OCI-LY7 (cell line): ENCODE measurements around the gene SNX7.

Experiments
- CTCF ChIP-seq: fragments of 200-600 bp; sonication (generic); conservative IDR thresholded peaks from 2 replicates; pipeline ENCODE4 v1.5.1; 2014; ENCODE audit warnings: mild to moderate bottlenecking, antibody characterized with exemption, low read length, moderate library complexity, mixed read lengths
- EZH2phosphoT487 ChIP-seq: fragments of 200-600 bp; sonication (generic); IDR thresholded peaks from 2 replicates; pipeline ENCODE4 v1.6.1; 2018; ENCODE audit warnings: low read depth, borderline replicate concordance, mild to moderate bottlenecking, mixed run types, antibody characterized with exemption, low read length, moderate library complexity, mixed read lengths

DNA sequence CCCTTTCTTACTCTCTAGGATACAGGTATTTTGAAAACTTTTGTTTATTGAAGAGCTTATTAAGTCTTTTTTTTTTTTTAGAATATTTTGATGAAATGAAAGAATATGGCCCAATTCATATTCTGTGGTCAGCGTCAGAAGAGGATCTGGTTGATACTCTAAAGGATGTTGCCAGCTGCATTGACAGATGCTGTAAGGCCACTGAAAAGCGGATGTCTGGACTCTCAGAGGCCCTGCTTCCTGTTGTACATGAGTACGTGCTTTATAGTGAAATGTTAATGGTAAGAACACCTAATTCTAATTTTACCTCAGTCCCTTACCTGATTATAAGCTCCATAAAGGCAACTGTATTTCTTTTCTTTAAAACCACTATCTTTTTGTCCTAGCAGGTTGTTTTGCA lies 37.1 kb downstream of the SNX7 start:
- no peak for TF ChIP-seq CTCF
- TF ChIP-seq EZH2phosphoT487: no peak
